ENCODE results near the gene ABRACL. TPM values are rescaled to one million over a fixed set of nuclear protein-coding genes. Genes with fewer than 3 reads are reported as not detected.
"Not testable (repeated sequence)": the region's sequence is repeated elsewhere in the genome, so short reads cannot be mapped to it uniquely, and the experiment has no call there.

ABRACL gene
- total RNA-seq, 6 donors from 2014 or later: 10.3 to 40.8 (median 28.9) TPM

DNA sequence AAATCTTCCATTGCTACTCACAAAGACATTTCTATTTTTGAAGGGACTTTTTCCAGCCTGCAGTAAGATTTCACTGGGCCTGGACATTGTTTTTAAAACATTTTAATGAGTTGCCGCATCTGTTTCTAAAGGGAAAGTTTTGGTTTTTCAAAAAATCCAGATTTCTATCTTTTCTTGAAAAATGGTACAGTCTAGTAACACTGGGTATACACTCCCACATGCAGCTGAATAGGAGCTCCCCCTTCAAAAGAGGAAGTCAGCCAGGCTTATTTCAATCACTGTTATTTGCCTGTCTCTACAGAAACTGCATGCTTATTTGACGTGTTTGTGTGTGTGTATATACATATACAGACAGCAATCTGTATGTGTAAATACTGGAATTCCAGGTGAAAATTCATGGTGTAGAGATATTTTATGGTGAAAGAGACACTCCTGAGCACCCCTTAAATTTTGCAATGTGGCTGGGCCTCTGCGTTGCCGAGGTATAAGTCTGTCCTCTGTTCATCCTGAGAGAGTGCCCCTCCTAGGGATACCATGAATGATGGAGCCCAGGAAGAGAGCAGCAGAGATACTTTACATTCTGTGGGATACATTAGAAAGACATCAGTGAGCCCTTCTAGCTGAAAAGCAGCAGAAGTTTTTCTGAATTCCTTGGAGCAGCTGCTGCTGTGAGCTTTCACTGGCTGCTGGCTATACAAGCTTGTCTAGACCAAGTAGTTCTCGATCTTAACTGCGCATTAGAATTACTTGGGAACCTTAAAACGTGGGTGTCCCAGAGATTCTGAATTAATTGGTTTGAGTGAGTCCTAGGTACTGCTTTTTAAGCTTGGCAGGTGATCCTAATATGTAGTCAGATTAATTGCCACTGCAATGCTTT is 12.0 kb upstream of the ABRACL start:
- H3K27me3 ChIP-seq: no peaks in the 10 kb centered on the region
- ATAC-seq (ENCODE audit: low FRiP score in 2 of 2): peak in 1 of 2 donors; percentile 63
- WGBS, 2 donors: 73 to 76% methylated on average over 7 of the region's 7 CpGs
- H3K4me3 ChIP-seq: no peak overlapping the region
- no peaks in the 10 kb centered on the region for H3K4me1 ChIP-seq
- no peak for DNase-seq
- TF ChIP-seq POLR2AphosphoS5 (IDR thresholded peaks at IDR 0.05) (no peak), EP300 (IDR thresholded peaks at IDR 0.05) (no peak)
- H3K27ac ChIP-seq: no peak overlapping the region
- H3K9me3 ChIP-seq: no peaks in the 10 kb centered on the region
- H3K36me3 ChIP-seq: no peaks in the 10 kb centered on the region

DNA sequence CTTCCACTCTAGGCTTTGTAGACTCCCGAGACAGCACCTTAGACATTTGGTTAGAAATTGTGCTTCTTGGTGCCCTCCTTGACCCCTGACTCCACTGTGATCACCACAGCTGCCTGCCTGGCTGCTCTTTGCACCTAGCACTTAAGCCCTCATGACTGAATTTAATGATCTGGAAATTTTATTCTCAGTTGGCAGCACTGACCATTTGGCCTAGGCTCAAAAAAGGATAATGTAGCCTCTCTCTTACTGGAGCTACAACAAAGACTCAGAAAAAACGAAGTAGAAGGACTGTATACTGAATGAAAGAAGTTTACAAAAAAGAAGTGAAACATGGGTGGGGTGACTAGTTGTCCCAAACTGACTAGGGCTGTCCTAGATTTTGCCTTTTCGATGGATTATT is 11.3 kb upstream of the ABRACL start:
- no peak for TF ChIP-seq EP300 (IDR thresholded peaks at IDR 0.05)
- TF ChIP-seq, protein P1, sequence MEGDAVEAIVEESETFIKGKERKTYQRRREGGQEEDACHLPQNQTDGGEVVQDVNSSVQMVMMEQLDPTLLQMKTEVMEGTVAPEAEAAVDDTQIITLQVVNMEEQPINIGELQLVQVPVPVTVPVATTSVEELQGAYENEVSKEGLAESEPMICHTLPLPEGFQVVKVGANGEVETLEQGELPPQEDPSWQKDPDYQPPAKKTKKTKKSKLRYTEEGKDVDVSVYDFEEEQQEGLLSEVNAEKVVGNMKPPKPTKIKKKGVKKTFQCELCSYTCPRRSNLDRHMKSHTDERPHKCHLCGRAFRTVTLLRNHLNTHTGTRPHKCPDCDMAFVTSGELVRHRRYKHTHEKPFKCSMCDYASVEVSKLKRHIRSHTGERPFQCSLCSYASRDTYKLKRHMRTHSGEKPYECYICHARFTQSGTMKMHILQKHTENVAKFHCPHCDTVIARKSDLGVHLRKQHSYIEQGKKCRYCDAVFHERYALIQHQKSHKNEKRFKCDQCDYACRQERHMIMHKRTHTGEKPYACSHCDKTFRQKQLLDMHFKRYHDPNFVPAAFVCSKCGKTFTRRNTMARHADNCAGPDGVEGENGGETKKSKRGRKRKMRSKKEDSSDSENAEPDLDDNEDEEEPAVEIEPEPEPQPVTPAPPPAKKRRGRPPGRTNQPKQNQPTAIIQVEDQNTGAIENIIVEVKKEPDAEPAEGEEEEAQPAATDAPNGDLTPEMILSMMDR (IDR thresholded peaks at IDR 0.05): no peak
- no peak for TF ChIP-seq POLR2AphosphoS5 (IDR thresholded peaks at IDR 0.05)
- TF ChIP-seq POLR2A (IDR thresholded peaks at IDR 0.05): no peak
- DNase-seq (no peak), ATAC-seq (ENCODE audit: low FRiP score in 2 of 2) (peak in 1 of 2 donors; percentile 53)
- no peaks in the 10 kb centered on the region for H3K4me1 ChIP-seq
- WGBS, 2 donors: 65 to 69% methylated on average over 3 of the region's 3 CpGs
- H3K27ac ChIP-seq: no peak overlapping the region
- H3K27me3 ChIP-seq: no peaks in the 10 kb centered on the region
- H3K36me3 ChIP-seq: no peaks in the 10 kb centered on the region
- no peaks in the 10 kb centered on the region for H3K9me3 ChIP-seq
- H3K4me3 ChIP-seq: no peak overlapping the region

DNA sequence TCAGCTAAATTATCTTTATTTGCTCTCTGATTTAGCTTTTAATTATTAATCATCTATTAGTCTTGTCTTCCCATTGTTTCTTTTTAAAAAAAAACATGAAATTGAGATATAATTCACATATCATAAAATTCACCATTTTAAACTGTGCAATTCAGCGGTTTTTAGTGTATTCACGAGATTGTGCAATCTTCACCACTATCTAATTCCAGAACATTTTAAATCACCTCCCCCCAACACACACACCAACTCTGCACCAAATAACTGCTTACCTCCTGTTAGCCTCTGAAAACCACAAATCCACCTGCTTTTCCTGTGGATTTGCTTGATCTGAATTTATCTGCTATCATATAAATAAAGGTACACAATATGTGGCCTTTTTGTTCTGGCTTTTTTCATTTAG is 8.8 kb upstream of the ABRACL start:
- 83 to 88% methylated on average over 2 of the region's 2 CpGs for WGBS, 2 donors

DNA sequence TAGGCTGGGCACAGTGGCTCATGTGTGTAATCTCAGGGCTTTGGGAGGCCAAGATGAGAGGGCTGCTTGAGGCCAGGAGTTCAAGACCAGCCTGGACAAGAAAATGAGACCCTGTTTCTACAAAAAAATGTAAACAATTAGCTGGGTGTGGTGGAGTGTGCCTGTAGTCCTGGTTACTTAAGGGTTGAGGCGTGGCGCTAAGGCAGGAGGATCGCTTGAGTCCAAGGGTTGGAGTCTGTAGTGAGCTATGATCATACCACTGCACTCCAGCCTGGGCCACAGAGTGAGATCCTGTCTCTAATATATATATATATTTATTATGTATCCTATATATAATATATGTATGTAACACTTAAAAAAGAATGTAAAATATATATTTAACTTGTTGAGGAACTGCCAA is 7.9 kb upstream of the ABRACL start:
- DNase-seq (no peak), ATAC-seq (ENCODE audit: low FRiP score in 2 of 2) (no peak)
- H3K4me1 ChIP-seq: no peaks in the 10 kb centered on the region
- no peaks in the 10 kb centered on the region for H3K36me3 ChIP-seq
- no peak overlapping the region for H3K27ac ChIP-seq
- no peaks in the 10 kb centered on the region for H3K27me3 ChIP-seq
- H3K9me3 ChIP-seq: no peaks in the 10 kb centered on the region
- H3K4me3 ChIP-seq: no peak overlapping the region
- TF ChIP-seq, protein P1 (IDR thresholded peaks at IDR 0.05): no peak
- TF ChIP-seq POLR2AphosphoS5 (IDR thresholded peaks at IDR 0.05) (no peak), EP300 (IDR thresholded peaks at IDR 0.05) (no peak), POLR2A (IDR thresholded peaks at IDR 0.05) (no peak)
- WGBS, 2 donors: 92 to 96% methylated on average over 3 of the region's 3 CpGs

More for the DNA sequence above, 8.8 kb upstream of the ABRACL start:
- no peak for ATAC-seq (ENCODE audit: low FRiP score in 2 of 2)
- H3K4me3 ChIP-seq: no peak overlapping the region
- H3K27me3 ChIP-seq: no peaks in the 10 kb centered on the region
- TF ChIP-seq, protein P1 (IDR thresholded peaks at IDR 0.05): no peak
- no peak for TF ChIP-seq EP300 (IDR thresholded peaks at IDR 0.05)
- no peak for TF ChIP-seq POLR2AphosphoS5 (IDR thresholded peaks at IDR 0.05)
- no peak for TF ChIP-seq POLR2A (IDR thresholded peaks at IDR 0.05)
- no peaks in the 10 kb centered on the region for H3K4me1 ChIP-seq
- H3K9me3 ChIP-seq: no peaks in the 10 kb centered on the region
- no peaks in the 10 kb centered on the region for H3K36me3 ChIP-seq
- H3K27ac ChIP-seq: no peak overlapping the region
- no peak for DNase-seq

DNA sequence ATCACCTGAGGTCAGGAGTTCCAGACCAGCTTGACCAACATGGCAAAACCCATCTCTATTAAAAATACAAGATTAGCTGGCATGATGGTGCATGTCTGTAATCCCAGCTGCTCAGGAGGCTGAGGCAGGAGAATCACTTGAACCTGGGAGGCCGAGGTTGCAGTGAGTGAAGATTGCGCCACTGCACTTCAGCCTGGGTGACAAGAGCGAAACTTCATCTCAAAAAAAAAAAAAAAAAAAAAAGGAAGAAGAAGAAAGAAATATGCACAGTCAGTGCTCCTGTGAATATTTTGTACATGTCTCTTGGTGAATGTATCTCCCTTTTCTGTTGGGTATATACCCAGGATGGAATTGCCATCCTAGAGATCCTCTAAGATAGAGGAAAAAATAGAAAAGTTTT is 3.1 kb upstream of the ABRACL start:
- H3K4me3 ChIP-seq; H3K27me3 ChIP-seq; ATAC-seq (ENCODE audit: low FRiP score in 2 of 2); H3K36me3 ChIP-seq; H3K9me3 ChIP-seq; DNase-seq; H3K27ac ChIP-seq: not testable (repeated sequence)
- peaks cover 7 to 20% (median 15%) of the 10 kb centered on the region in 4 donors for H3K4me1 ChIP-seq
- WGBS, 2 donors: 86% methylated on average over 2 to 3 of the region's 3 CpGs

Data from upper lobe of left lung (tissue), 6 donors.